Ovary (tissue), 9 donors: ENCODE data around the gene HEATR5A. TPM values are rescaled to one million over a fixed set of nuclear protein-coding genes. Genes with fewer than 3 reads are reported as not detected.

Experiments
- DNase-seq, 5 donors: peaks; one replicate each; pipeline ENCODE4 v3.0.0-alpha.2; 2019 to 2020
- H3K27ac ChIP-seq, 2 donors: fragments of 200-600 bp; one replicate each; pipeline versions ENCODE4 v1.5.1 to v1.8.0; 2019 to 2022
- H3K27me3 ChIP-seq: fragments of 200-600 bp; one replicate; pipeline ENCODE4 v1.8.0; 2022
- H3K36me3 ChIP-seq: fragments of 200-600 bp; sonication (generic); one replicate; pipeline ENCODE4 v1.5.1; 2019
- H3K4me1 ChIP-seq: one replicate; pipeline ENCODE4 v1.8.1; 2013; ENCODE audit warnings: mild to moderate bottlenecking, moderate library complexity; ENCODE audit not compliant: insufficient read depth
- H3K4me3 ChIP-seq: fragments of 200-600 bp; sonication (generic); one replicate; pipeline ENCODE4 v1.5.1; 2017
- H3K9me3 ChIP-seq, 2 donors: fragments of 200-600 bp in 1 of 2; sonication (generic) in 1 of 2; one replicate each; pipeline versions ENCODE4 v1.5.1 to v1.8.1; 2013 to 2019; ENCODE audit warnings: mild to moderate bottlenecking in 1 of 2, moderate library complexity in 1 of 2
- CTCF ChIP-seq, 3 donors: fragments of 450-650 bp in 2 of 3; fragments of 200-600 bp in 1 of 3; IDR thresholded peaks; one replicate each; pipeline versions ENCODE4 v1.5.1 to v1.8.0; 2016 to 2022; ENCODE audit warnings: antibody characterized with exemption in 3 of 3, mild to moderate bottlenecking in 1 of 3
- EP300 ChIP-seq: sonication (generic); formaldehyde crosslinking; IDR thresholded peaks from one replicate; pipeline ENCODE4 v1.6.1; 2017; ENCODE audit warnings: antibody characterized with exemption
- POLR2A ChIP-seq: fragments of 450-650 bp; IDR thresholded peaks from one replicate; pipeline ENCODE4 v1.6.1; 2017; ENCODE audit warnings: antibody characterized with exemption, mild to moderate bottlenecking, moderate library complexity
- WGBS, 3 donors: extraction: QIAGEN DNeasy Blood & Tissue Kit in 1 of 3; methylation state at CpG; one replicate each; pipeline versions ENCODE4 v1.1.5 to v1.1.7; 2013 to 2017; 5-methylcytosine and 5-hydroxymethylcytosine counted together
- intact Hi-C, 4 donors: fragments of 100-400 bp; cut with DNase I; formaldehyde crosslinking; loops; one replicate each; pipeline versions ENCODE4 v1.11.0 to v1.15.1; 2022 to 2023
- polyA plus RNA-seq, 2 donors: library from polyadenylated mRNA; stranded (reverse); fragments of 200-250 nt in 1 of 2; fragments of 350-450 nt in 1 of 2; fragmentation: Illumina TruSeq in 1 of 2; extraction: RNeasy Lipid Tissue Mini Kit (QIAGEN cat#74804) in 1 of 2; gene quantifications; one replicate each; pipeline ENCODE4 v1.2.3, GENCODE V29; 2013 to 2014
- total RNA-seq, 7 donors: library from RNA; depleted of rRNA in 2 of 7; stranded (reverse); fragments of >200 nt in 2 of 7; fragmentation: NEBNext Ultra II Directional in 3 of 7; extraction: Animal tissue kit (Norgen Biotek cat#: 25700) in 3 of 7; gene quantifications; one replicate each; pipeline versions ENCODE4 v1.1.0 to v1.2.4, GENCODE V29; 2016 to 2023
- donor health status: DM: no; HTN: no; CAD: no; lungs with moderate emphysema.
- donor health status: DM: no; HTN: no; CAD: no.
- donor health status: Bipolar disorder and iron deficiency.
- donor health status: DM: yes; HTN: yes; CAD: no.
- donor health status: DM: no; HTN: no; CAD: no.
- donor health status: DM: yes; HTN: yes; CAD: no.

HEATR5A gene
- total and polyA plus RNA-seq, 9 donors = 6.2 to 32.9 (median 22.4) TPM

GRCh38 chr14:31402764-31403439, 17.4 kb downstream of the HEATR5A start:
- 42 to 62% (median 45%) methylated on average over 2 of the region's 2 CpGs for WGBS, 3 donors
- Histone ChIP-seq H3K27ac (no peak overlapping the region), H3K4me3 (no peak overlapping the region), H3K27me3 (no peaks in the 10 kb centered on the region), H3K36me3 (no peaks in the 10 kb centered on the region), H3K4me1 (peaks cover 2% of the 10 kb centered on the region), H3K9me3 (no peaks in the 10 kb centered on the region)
- intact Hi-C loops = no loop called here
- no peak for DNase-seq
- no peak for TF ChIP-seq CTCF (IDR thresholded peaks at IDR 0.05)
- no peak for TF ChIP-seq POLR2A
- no peak for TF ChIP-seq EP300

- Histone ChIP-seq H3K27ac (no peak overlapping the region), H3K4me1 (peaks cover 2% of the 10 kb centered on the region), H3K4me3 (no peak overlapping the region), H3K9me3 (no peaks in the 10 kb centered on the region), H3K36me3 (no peaks in the 10 kb centered on the region), H3K27me3 (no peaks in the 10 kb centered on the region)
- 85 to 87% (median 86%) methylated on average over 3 of the region's 3 CpGs for WGBS, 3 donors
- TF ChIP-seq POLR2A (no peak), CTCF (IDR thresholded peaks at IDR 0.05) (no peak), EP300 (no peak)
- DNase-seq = no peak
- intact Hi-C loops = no loop called here
These were observed 18.9 kb downstream of the HEATR5A start for GRCh38 chr14:31401369-31401932.

- WGBS, 3 donors = 34 to 59% (median 41%) methylated on average over 5 of the region's 5 CpGs
These were observed 20.2 kb downstream of the HEATR5A start for GRCh38 chr14:31400031-31400638.

More at GRCh38 chr14:31400031-31400638, 20.2 kb downstream of the HEATR5A start:
- Histone ChIP-seq H3K4me1 (peaks cover under 1% of the 10 kb centered on the region), H3K27ac (no peak overlapping the region), H3K27me3 (no peaks in the 10 kb centered on the region), H3K36me3 (no peaks in the 10 kb centered on the region), H3K9me3 (no peaks in the 10 kb centered on the region), H3K4me3 (no peak overlapping the region)
- intact Hi-C loops = no loop called here
- DNase-seq = no peak
- TF ChIP-seq POLR2A = no peak
- no peak for TF ChIP-seq CTCF (IDR thresholded peaks at IDR 0.05)
- no peak for TF ChIP-seq EP300
